OCI-M1 (cell line): ENCODE results near the gene COL17A1.
A peak's percentile ranks its signal among the peaks of the same experiment; 100 is the strongest.

Source experiments
- DNase-seq: peaks from one replicate; lab custom pipeline; 2025; lab: John Stamatoyannopoulos, UW

Gene COL17A1

GRCh38 chr10:104085801-104086400 lies at the start of gene COL17A1:
COL17A1 (minus strand) TSS chr10:104085880; CDS start chr10:104080673, 5,207 bp downstream.
- no peak for DNase-seq

GRCh38 chr10:104130041-104130440 lies 44.4 kb upstream of the COL17A1 start:
- DNase-seq, result no peak

- no peak for DNase-seq
Measured at GRCh38 chr10:104128214-104128613, 42.5 kb upstream of the COL17A1 start.

GRCh38 chr10:104127411-104127810 lies 41.7 kb upstream of the COL17A1 start:
- DNase-seq, result peak; percentile 19

- DNase-seq, result peak; percentile 58
Measured at GRCh38 chr10:104123397-104123796, 37.7 kb upstream of the COL17A1 start.

GRCh38 chr10:104122225-104123107 lies 36.8 kb upstream of the COL17A1 start:
- no peak for DNase-seq

GRCh38 chr10:104121485-104122224 lies 36.0 kb upstream of the COL17A1 start, which contains the start of gene SFR1:
SFR1 (plus strand) TSS chr10:104122171; CDS start chr10:104122184, 13 bp downstream.
- peak; percentile 99 for DNase-seq

GRCh38 chr10:104120903-104121484 lies 35.3 kb upstream of the COL17A1 start:
- DNase-seq, result peak; percentile 92

GRCh38 chr10:104120512-104120902 lies 34.8 kb upstream of the COL17A1 start:
- no peak for DNase-seq

GRCh38 chr10:104119996-104120395 lies 34.3 kb upstream of the COL17A1 start:
- DNase-seq, result peak; percentile 32

GRCh38 chr10:104117839-104118323 lies 32.2 kb upstream of the COL17A1 start:
- no peak for DNase-seq

- DNase-seq, result no peak
Measured at GRCh38 chr10:104113376-104113956, 27.8 kb upstream of the COL17A1 start.

- peak; percentile 12 for DNase-seq
Measured at GRCh38 chr10:104109908-104110662, 24.4 kb upstream of the COL17A1 start.

GRCh38 chr10:104104926-104105325 lies 19.2 kb upstream of the COL17A1 start:
- no peak for DNase-seq

- DNase-seq, result no peak
Measured at GRCh38 chr10:104104418-104104817, 18.7 kb upstream of the COL17A1 start.

- DNase-seq, result no peak
Measured at GRCh38 chr10:104103956-104104355, 18.3 kb upstream of the COL17A1 start.

GRCh38 chr10:104101902-104102301 lies 16.2 kb upstream of the COL17A1 start:
- DNase-seq, result no peak

GRCh38 chr10:104100795-104101194 lies 15.1 kb upstream of the COL17A1 start:
- no peak for DNase-seq

GRCh38 chr10:104099941-104100340 lies 14.3 kb upstream of the COL17A1 start:
- no peak for DNase-seq

GRCh38 chr10:104099269-104099668 lies 13.6 kb upstream of the COL17A1 start:
- DNase-seq, result no peak
